Loucy (cell line): ENCODE results near the gene LAMP1.

Experiments used
- H2AFZ ChIP-seq: fragments of 200-600 bp; sonication (generic); 2 replicates; pipeline ENCODE4 v1.6.0; 2016; ENCODE audit warnings: antibody characterized with exemption, mild to moderate bottlenecking, low read length, moderate library complexity
- H3F3A ChIP-seq: fragments of 200-600 bp; 2 replicates; pipeline ENCODE4 v1.6.0; 2016; ENCODE audit warnings: antibody characterized with exemption, low read depth, mild to moderate bottlenecking
- H3K27me3 ChIP-seq: fragments of 200-600 bp; sonication (generic); 2 replicates; pipeline ENCODE4 v1.6.1; 2014; ENCODE audit warnings: low read length, mild to moderate bottlenecking; ENCODE audit not compliant: insufficient read depth, poor library complexity, severe bottlenecking
- H3K36me3 ChIP-seq: fragments of 200-600 bp; sonication (generic); 2 replicates; pipeline ENCODE4 v1.6.1; 2016; ENCODE audit warnings: low read length; ENCODE audit not compliant: insufficient read depth
- H3K4me1 ChIP-seq: fragments of 200-600 bp; sonication (generic); 2 replicates; pipeline ENCODE4 v1.5.1; 2014; ENCODE audit warnings: low read length, mild to moderate bottlenecking; ENCODE audit not compliant: insufficient read depth, poor library complexity, severe bottlenecking
- H3K4me2 ChIP-seq: fragments of 200-600 bp; sonication (generic); 2 replicates; pipeline ENCODE4 v1.6.0; 2014; ENCODE audit warnings: antibody characterized with exemption, low read length, low read depth, mild to moderate bottlenecking; ENCODE audit not compliant: poor library complexity, severe bottlenecking
- H3K4me3 ChIP-seq: fragments of 200-600 bp; sonication (generic); 2 replicates; pipeline ENCODE4 v1.5.1; 2014; ENCODE audit warnings: low read length, mild to moderate bottlenecking, mixed read lengths; ENCODE audit not compliant: poor library complexity, severe bottlenecking
- H3K79me2 ChIP-seq: fragments of 200-600 bp; sonication (generic); 2 replicates; pipeline ENCODE4 v1.6.1; 2014; ENCODE audit warnings: low read length; ENCODE audit not compliant: insufficient read depth
- H3K9ac ChIP-seq: fragments of 200-600 bp; sonication (generic); 2 replicates; pipeline ENCODE4 v1.6.0; 2014; ENCODE audit warnings: mild to moderate bottlenecking, low read depth, low read length, moderate library complexity; ENCODE audit not compliant: poor library complexity, severe bottlenecking
- H3K9me2 ChIP-seq: fragments of 200-600 bp; sonication (generic); replicated peaks from 2 replicates; pipeline ENCODE4 v1.6.1; 2016; ENCODE audit warnings: low read depth, low read length, mixed read lengths
- H3K9me3 ChIP-seq: fragments of 200-600 bp; sonication (generic); 2 replicates; pipeline ENCODE4 v1.6.1; 2014; ENCODE audit warnings: mild to moderate bottlenecking, antibody characterized with exemption, low read length, low read depth; ENCODE audit not compliant: insufficient read depth
- H4K20me1 ChIP-seq: fragments of 200-600 bp; sonication (generic); 2 replicates; pipeline ENCODE4 v1.6.0; 2014; ENCODE audit warnings: antibody characterized with exemption, low read length, mild to moderate bottlenecking; ENCODE audit not compliant: insufficient read depth, poor library complexity, severe bottlenecking
- EZH2phosphoT487 ChIP-seq: fragments of 200-600 bp; IDR thresholded peaks from 2 replicates; pipeline ENCODE4 v1.6.1; 2018; ENCODE audit warnings: antibody characterized with exemption, mild to moderate bottlenecking, moderate library complexity, borderline replicate concordance
- TF ChIP-seq, protein P1 (sequence below): fragments of 200-600 bp; sonication (generic); conservative IDR thresholded peaks from 2 replicates; pipeline ENCODE4 v1.5.1; 2014; ENCODE audit warnings: mild to moderate bottlenecking, antibody characterized with exemption, low read length

LAMP1 gene

DNA sequence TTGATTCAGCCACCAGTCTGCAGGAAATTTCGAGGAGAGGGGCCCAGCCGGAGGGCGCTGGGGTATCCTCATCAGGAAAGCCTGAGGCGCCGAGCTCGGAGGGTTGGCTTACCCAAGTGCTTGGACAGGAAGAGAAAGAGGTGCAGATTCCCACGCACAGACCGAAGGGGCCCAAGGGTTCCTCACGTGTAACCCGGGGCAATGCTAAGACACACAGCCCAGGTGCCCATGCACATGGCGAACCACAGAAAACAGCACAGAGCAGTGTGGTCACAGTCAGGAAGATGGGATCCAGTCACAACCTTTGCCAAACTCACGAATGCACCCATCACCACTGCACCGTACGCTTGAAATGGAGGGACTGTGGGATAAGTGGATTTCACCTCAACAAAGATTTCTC lies 36.0 kb downstream of the LAMP1 start:
- H3K4me1 ChIP-seq, result no peaks in the 10 kb centered on the region
- H3K4me3 ChIP-seq, result no peak overlapping the region
- TF ChIP-seq, protein P1, sequence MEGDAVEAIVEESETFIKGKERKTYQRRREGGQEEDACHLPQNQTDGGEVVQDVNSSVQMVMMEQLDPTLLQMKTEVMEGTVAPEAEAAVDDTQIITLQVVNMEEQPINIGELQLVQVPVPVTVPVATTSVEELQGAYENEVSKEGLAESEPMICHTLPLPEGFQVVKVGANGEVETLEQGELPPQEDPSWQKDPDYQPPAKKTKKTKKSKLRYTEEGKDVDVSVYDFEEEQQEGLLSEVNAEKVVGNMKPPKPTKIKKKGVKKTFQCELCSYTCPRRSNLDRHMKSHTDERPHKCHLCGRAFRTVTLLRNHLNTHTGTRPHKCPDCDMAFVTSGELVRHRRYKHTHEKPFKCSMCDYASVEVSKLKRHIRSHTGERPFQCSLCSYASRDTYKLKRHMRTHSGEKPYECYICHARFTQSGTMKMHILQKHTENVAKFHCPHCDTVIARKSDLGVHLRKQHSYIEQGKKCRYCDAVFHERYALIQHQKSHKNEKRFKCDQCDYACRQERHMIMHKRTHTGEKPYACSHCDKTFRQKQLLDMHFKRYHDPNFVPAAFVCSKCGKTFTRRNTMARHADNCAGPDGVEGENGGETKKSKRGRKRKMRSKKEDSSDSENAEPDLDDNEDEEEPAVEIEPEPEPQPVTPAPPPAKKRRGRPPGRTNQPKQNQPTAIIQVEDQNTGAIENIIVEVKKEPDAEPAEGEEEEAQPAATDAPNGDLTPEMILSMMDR, result no peak
- TF ChIP-seq EZH2phosphoT487, result no peak
- no peaks in the 10 kb centered on the region for H3K79me2 ChIP-seq
- H3K4me2 ChIP-seq, result no peak overlapping the region
- H3F3A ChIP-seq, result no peaks in the 10 kb centered on the region
- H3K9me2 ChIP-seq, result no peaks in the 10 kb centered on the region
- H2AFZ ChIP-seq, result no peak overlapping the region
- H3K9ac ChIP-seq, result no peak overlapping the region
- no peaks in the 10 kb centered on the region for H3K9me3 ChIP-seq
- no peaks in the 10 kb centered on the region for H3K27me3 ChIP-seq
- no peaks in the 10 kb centered on the region for H4K20me1 ChIP-seq
- no peaks in the 10 kb centered on the region for H3K36me3 ChIP-seq

DNA sequence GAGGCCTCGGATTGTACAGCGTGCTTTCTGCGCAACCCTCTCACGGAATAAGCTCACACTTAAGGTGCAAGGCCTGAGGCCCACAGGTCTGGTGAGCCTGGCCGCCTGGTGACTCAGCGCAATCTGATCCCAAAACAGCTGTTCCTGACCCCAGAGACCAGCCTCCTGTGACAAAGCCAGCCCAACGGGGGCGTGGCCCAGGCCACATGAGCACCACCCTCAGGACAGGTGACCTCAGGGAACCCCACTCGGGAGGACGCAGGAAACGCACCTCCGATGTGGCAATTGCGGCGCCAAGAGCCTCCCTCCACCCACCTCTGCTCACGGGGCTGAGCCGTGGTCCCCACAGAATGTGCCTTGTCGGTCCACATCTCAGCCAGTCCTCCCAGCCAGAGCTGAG lies 40.5 kb downstream of the LAMP1 start:
- Histone ChIP-seq H2AFZ (no peak overlapping the region), H3K4me1 (no peaks in the 10 kb centered on the region), H3F3A (no peaks in the 10 kb centered on the region), H3K9me2 (no peaks in the 10 kb centered on the region), H3K36me3 (no peaks in the 10 kb centered on the region), H3K79me2 (no peaks in the 10 kb centered on the region), H4K20me1 (no peaks in the 10 kb centered on the region), H3K9me3 (no peaks in the 10 kb centered on the region), H3K27me3 (no peaks in the 10 kb centered on the region), H3K4me3 (no peak overlapping the region), H3K4me2 (no peak overlapping the region), H3K9ac (no peak overlapping the region)
- TF ChIP-seq EZH2phosphoT487, result no peak
- TF ChIP-seq, protein P1, result no peak

DNA sequence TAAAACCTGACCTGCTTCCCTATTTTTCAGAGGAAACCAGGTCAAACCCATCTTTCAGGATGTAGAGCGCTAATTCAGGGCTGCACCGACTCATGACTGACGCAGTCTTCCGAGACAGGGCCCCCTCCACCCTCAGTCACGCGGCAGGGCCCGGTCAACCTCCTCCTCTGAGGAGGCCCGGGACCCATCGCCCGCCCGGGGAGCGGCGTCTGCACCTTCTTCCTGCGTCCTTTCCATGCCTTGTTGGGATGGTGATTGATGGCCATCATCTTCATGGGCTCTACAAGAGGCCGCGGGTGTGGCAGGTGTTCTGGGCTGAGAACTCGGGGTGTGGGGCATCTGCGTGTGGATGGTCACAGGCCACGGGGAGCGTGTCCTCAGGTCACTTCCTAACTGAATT lies 40.9 kb downstream of the LAMP1 start:
- H2AFZ ChIP-seq, result no peak overlapping the region
- TF ChIP-seq, protein P1, result no peak
- TF ChIP-seq EZH2phosphoT487, result no peak
- no peak overlapping the region for H3K4me2 ChIP-seq
- no peak overlapping the region for H3K4me3 ChIP-seq
- H3K36me3 ChIP-seq, result no peaks in the 10 kb centered on the region
- no peaks in the 10 kb centered on the region for H3K79me2 ChIP-seq
- no peak overlapping the region for H3K9ac ChIP-seq
- no peaks in the 10 kb centered on the region for H3K27me3 ChIP-seq
- no peaks in the 10 kb centered on the region for H3K9me2 ChIP-seq
- H3K4me1 ChIP-seq, result no peaks in the 10 kb centered on the region
- H4K20me1 ChIP-seq, result no peaks in the 10 kb centered on the region
- H3F3A ChIP-seq, result no peaks in the 10 kb centered on the region
- no peaks in the 10 kb centered on the region for H3K9me3 ChIP-seq
